HCT116 (cell line): Measurements from ENCODE around the gene OXCT1. TPM values are rescaled to one million over a fixed set of nuclear protein-coding genes. Genes with fewer than 3 reads are reported as not detected.

Experiments
- ATAC-seq: fragments of 200-7000 bp; cut with Tn5 transposase; 2 replicates; pipeline ENCODE4 v1.9.1; 2020; ENCODE audit warnings: mild to moderate bottlenecking, moderate library complexity
- BruUV-seq: library from RNA; stranded (reverse); fragments of 400-500 nt; replicated peaks from 2 replicates; lab custom pipeline; 2021; lab: Mats Ljungman, UMichigan
- CTCF ChIA-PET: fragments of 300-600 bp; sonication (Branson Sonifier 250); formaldehyde crosslinking; loops from one replicate; lab custom pipeline; 2021; ENCODE audit warnings: antibody characterized with exemption; lab: Charles Lee
- POLR2A ChIA-PET: fragments of 300-600, 350-600 bp; sonication (Branson Sonifier 250); formaldehyde crosslinking; loops from one replicate; lab custom pipeline; 2021; ENCODE audit warnings: antibody characterized with exemption; lab: Charles Lee
- RAD21 ChIA-PET, 2 experiments: fragments of 300-600 bp; sonication (Branson Sonifier 250); formaldehyde crosslinking; loops; one replicate each; lab custom pipeline; 2023; ENCODE audit warnings: low total read pairs in 2 of 2; ENCODE audit not compliant: uncharacterized antibody in 2 of 2, unreplicated experiment in 2 of 2, low non-redundant PET in 1 of 2; lab: Charles Lee
- DNase-seq: peaks from one replicate; pipeline ENCODE4 v3.0.0-alpha.2; 2010; ENCODE audit warnings: low read depth, low spot score
- H2AFZ ChIP-seq: fragments of 200-600 bp; shearing (Covaris generic), sonication (generic); 2 replicates; pipeline ENCODE4 v1.6.1; 2017; ENCODE audit warnings: low read depth, mixed run types, mixed read lengths, antibody characterized with exemption, low read length; ENCODE audit not compliant: poor library complexity, severe bottlenecking
- H3K27ac ChIP-seq: 2 replicates; pipeline ENCODE4 v1.5.1; 2012; ENCODE audit warnings: low read depth, low read length
- H3K27me3 ChIP-seq: fragments of 200-600 bp; sonication (generic); 2 replicates; pipeline ENCODE4 v1.6.1; 2016; ENCODE audit warnings: mixed run types, low read length, mixed read lengths; ENCODE audit not compliant: insufficient read depth
- H3K36me3 ChIP-seq, 2 experiments: fragments of 200-500 bp in 1 of 2; fragments of 200-600 bp in 1 of 2; sonication (Bioruptor generic) in 1 of 2; sonication (generic) in 1 of 2; 2 replicates each; pipeline versions ENCODE4 v1.5.1 to v1.6.1; 2014 to 2016; ENCODE audit warnings: low read length in 2 of 2, inconsistent platforms in 1 of 2, mixed read lengths in 1 of 2, mixed run types in 1 of 2; ENCODE audit not compliant: insufficient read depth in 2 of 2, control insufficient read depth in 1 of 2
- H3K4me1 ChIP-seq, 2 experiments: fragments of 200-600 bp in 1 of 2; sonication (generic) in 1 of 2; 2 replicates each; pipeline versions ENCODE4 v1.5.1 to v1.6.1; 2012 to 2017; ENCODE audit warnings: low read length in 2 of 2, inconsistent platforms in 1 of 2, mild to moderate bottlenecking in 1 of 2, mixed read lengths in 1 of 2, mixed run types in 1 of 2, moderate library complexity in 1 of 2; ENCODE audit not compliant: insufficient read depth in 2 of 2, control insufficient read depth in 1 of 2
- H3K4me2 ChIP-seq: fragments of 200-600 bp; sonication (generic); 2 replicates; pipeline ENCODE4 v1.6.1; 2017; ENCODE audit warnings: mixed run types, low read length, mixed read lengths
- H3K4me3 ChIP-seq, 2 experiments: fragments of 200-600 bp in 1 of 2; sonication (generic) in 1 of 2; replicated peaks in 1 of 2; 2 replicates each; pipeline ENCODE4 v1.5.1; 2011 to 2016; ENCODE audit warnings: low read length in 2 of 2, control low read depth in 1 of 2, low read depth in 1 of 2, mild to moderate bottlenecking in 1 of 2, mixed read lengths in 1 of 2, mixed run types in 1 of 2
- H3K79me2 ChIP-seq: fragments of 200-600 bp; sonication (generic); 2 replicates; pipeline ENCODE4 v1.6.1; 2017; ENCODE audit warnings: mild to moderate bottlenecking, mixed run types, low read length, moderate library complexity, mixed read lengths; ENCODE audit not compliant: insufficient read depth
- H3K9ac ChIP-seq: fragments of 200-600 bp; sonication (generic); 2 replicates; pipeline ENCODE4 v1.6.1; 2016; ENCODE audit warnings: low read length, mixed read lengths
- H3K9me2 ChIP-seq: fragments of 200-600 bp; sonication (generic), shearing (Covaris generic); 2 replicates; pipeline ENCODE4 v1.6.1; 2017; ENCODE audit warnings: mixed run types, mild to moderate bottlenecking, moderate library complexity; ENCODE audit not compliant: insufficient read depth
- H3K9me3 ChIP-seq, 2 experiments: fragments of 200-500 bp in 1 of 2; fragments of 200-600 bp in 1 of 2; sonication (Bioruptor generic) in 1 of 2; sonication (generic) in 1 of 2; 2 replicates each; pipeline ENCODE4 v1.6.1; 2014 to 2017; ENCODE audit warnings: low read length in 2 of 2, mixed read lengths in 2 of 2, inconsistent platforms in 1 of 2, low read depth in 1 of 2, mild to moderate bottlenecking in 1 of 2, mixed run types in 1 of 2, moderate library complexity in 1 of 2; ENCODE audit not compliant: control insufficient read depth in 1 of 2, insufficient read depth in 1 of 2
- H4K20me1 ChIP-seq: fragments of 200-600 bp; sonication (generic), shearing (Covaris generic); 2 replicates; pipeline ENCODE4 v1.6.1; 2017; ENCODE audit warnings: mixed run types, mild to moderate bottlenecking, moderate library complexity; ENCODE audit not compliant: insufficient read depth
- CEBPB ChIP-seq: IDR thresholded peaks from 2 replicates; pipeline ENCODE4 v1.6.1; 2012; ENCODE audit warnings: low read depth
- CTCF ChIP-seq, 3 experiments: fragments of 200-600 bp in 1 of 3; sonication (generic) in 1 of 3; IDR thresholded peaks in 2 of 3; conservative IDR thresholded peaks in 1 of 3; 2 replicates each; pipeline ENCODE4 v1.5.1; 2012 to 2017; ENCODE audit warnings: low read depth in 2 of 3, low read length in 2 of 3, antibody characterized with exemption in 1 of 3, borderline replicate concordance in 1 of 3, control low read depth in 1 of 3, mild to moderate bottlenecking in 1 of 3, mixed read lengths in 1 of 3, mixed run types in 1 of 3, moderate library complexity in 1 of 3; ENCODE audit not compliant: insufficient read depth in 1 of 3
- EGR1 ChIP-seq: IDR thresholded peaks from 2 replicates; pipeline ENCODE4 v1.6.1; 2012; ENCODE audit warnings: low read depth
- MAX ChIP-seq: IDR thresholded peaks from 2 replicates; pipeline ENCODE4 v1.6.1; 2012
- REST ChIP-seq: IDR thresholded peaks from 2 replicates; pipeline ENCODE4 v1.6.1; 2012; ENCODE audit warnings: low read depth
- ZNF274 ChIP-seq: fragments of 200-500 bp; sonication (Bioruptor generic); IDR thresholded peaks from 2 replicates; pipeline ENCODE4 v1.6.1; 2014; ENCODE audit warnings: mild to moderate bottlenecking, low read depth, low read length, inconsistent platforms
- intact Hi-C: fragments of 100-400 bp; cut with micrococcal nuclease; formaldehyde crosslinking; loops from 2 replicates; pipeline ENCODE4 v1.10.0; 2022
- total RNA-seq: library from RNA; stranded (reverse); gene quantifications from one replicate; pipeline ENCODE4 v1.2.1, GENCODE V29; 2021; ENCODE audit not compliant: unreplicated experiment
- TF ChIP-seq, protein P1 (sequence below): IDR thresholded peaks from 2 replicates; pipeline ENCODE4 v1.6.1; 2012

The OXCT1 gene
- total RNA-seq, 1 experiment from 2014 or later: 28.1 TPM

GRCh38 chr5:41755705-41756104, 114.5 kb downstream of the OXCT1 start (continued):
- TF ChIP-seq, protein P1, sequence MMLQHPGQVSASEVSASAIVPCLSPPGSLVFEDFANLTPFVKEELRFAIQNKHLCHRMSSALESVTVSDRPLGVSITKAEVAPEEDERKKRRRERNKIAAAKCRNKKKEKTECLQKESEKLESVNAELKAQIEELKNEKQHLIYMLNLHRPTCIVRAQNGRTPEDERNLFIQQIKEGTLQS: no peak
- TF ChIP-seq EGR1: no peak
- TF ChIP-seq MAX: no peak
- TF ChIP-seq REST: no peak
- no peak for TF ChIP-seq ZNF274
- TF ChIP-seq CEBPB: no peak

DNA sequence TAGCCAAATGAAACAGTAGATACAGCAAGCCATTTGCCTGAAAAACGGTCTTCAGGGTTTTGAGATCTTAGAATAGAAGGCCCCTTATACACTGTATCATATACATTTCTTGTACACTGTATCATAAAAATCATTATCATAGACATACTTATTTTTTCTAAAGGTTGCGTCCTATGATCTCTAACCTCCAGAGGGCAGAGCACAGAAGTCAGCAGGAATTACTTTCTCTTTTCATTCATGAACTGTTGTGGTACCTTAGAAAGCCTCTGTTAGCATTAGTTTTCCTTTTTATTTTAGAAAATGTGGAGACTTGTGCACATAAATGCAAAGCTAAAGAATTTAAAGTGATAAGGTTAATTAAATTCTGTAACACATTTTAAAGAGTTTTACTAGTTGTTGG, 115.4 kb downstream of the OXCT1 start:
- Histone ChIP-seq H3K36me3 (no peaks in the 10 kb centered on the region), H3K4me2 (no peak overlapping the region), H3K9me3 (no peaks in the 10 kb centered on the region), H3K4me1 (no peaks in the 10 kb centered on the region), H3K9ac (no peak overlapping the region), H2AFZ (no peak overlapping the region), H4K20me1 (no peaks in the 10 kb centered on the region), H3K79me2 (no peaks in the 10 kb centered on the region), H3K27ac (no peak overlapping the region), H3K4me3 (no peak overlapping the region), H3K27me3 (no peaks in the 10 kb centered on the region), H3K9me2 (no peaks in the 10 kb centered on the region)
- ChIA-PET RAD21 (no interaction called here), POLR2A (no interaction called here), CTCF (no interaction called here)
- TF ChIP-seq CTCF (IDR thresholded peaks at IDR 0.05 in 2 of 3, conservative IDR thresholded peaks at IDR 0.05 in 1 of 3; ENCODE audit: borderline replicate concordance in 1 of 3, insufficient read depth in 1 of 3, low read depth in 2 of 3, low read length in 2 of 3): peak in 2 of 3 experiments; percentile 4 to 21; a peak in 1 of 6 replicates
- TF ChIP-seq CEBPB: no peak
- BruUV-seq: no TSS peak
- no peak for ATAC-seq
- intact Hi-C loops: no loop called here
- no peak for DNase-seq
